Measurements from ENCODE around the gene IRX3. TPM values are rescaled to one million over a fixed set of nuclear protein-coding genes. Genes with fewer than 3 reads are reported as not detected.

Gene IRX3
- total RNA-seq, 4 donors from 2014 or later = not detected

DNA sequence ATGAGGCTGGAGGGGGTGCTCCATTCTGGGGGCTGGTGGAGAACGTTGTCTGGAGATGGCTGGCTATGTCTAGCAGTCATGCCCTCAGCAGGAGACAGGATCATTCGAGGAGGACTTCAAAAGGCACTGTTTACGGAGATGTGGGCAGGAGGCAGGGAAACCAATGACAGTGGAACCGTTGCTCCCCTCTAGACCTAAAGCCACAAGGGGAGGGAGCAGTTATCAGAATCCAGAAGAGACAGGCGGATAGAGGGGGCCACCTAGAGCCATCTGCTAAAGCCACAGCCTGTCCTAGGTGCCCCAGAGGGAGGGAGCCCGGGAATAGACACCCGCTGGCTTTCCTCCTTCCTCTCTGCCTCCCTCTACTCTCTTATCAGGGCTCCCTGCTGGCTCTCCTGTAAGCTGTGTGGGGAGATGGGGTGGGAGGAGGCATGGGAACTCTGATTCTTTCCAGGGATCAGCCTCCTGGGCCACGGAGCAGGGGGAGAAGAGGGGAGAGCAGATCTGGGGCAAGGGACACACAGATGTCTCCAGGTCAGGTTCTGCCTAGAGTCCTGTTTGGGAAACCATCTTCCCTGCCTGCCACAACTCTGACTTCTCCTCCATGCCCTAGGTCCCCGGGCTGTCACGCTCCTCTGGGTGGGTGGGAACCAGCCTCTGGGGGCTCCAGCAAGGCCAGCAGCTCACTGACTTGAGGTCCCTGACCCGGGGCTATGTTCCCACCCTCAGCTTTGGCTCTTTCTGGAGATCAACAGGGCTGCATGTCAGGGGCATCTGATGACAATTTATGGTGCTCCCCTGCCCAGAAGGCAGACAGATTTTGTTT, 42.3 kb downstream of the IRX3 start:
- no peak for TF ChIP-seq POLR2A (IDR thresholded peaks at IDR 0.05)
- TF ChIP-seq, protein P1, sequence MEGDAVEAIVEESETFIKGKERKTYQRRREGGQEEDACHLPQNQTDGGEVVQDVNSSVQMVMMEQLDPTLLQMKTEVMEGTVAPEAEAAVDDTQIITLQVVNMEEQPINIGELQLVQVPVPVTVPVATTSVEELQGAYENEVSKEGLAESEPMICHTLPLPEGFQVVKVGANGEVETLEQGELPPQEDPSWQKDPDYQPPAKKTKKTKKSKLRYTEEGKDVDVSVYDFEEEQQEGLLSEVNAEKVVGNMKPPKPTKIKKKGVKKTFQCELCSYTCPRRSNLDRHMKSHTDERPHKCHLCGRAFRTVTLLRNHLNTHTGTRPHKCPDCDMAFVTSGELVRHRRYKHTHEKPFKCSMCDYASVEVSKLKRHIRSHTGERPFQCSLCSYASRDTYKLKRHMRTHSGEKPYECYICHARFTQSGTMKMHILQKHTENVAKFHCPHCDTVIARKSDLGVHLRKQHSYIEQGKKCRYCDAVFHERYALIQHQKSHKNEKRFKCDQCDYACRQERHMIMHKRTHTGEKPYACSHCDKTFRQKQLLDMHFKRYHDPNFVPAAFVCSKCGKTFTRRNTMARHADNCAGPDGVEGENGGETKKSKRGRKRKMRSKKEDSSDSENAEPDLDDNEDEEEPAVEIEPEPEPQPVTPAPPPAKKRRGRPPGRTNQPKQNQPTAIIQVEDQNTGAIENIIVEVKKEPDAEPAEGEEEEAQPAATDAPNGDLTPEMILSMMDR (IDR thresholded peaks at IDR 0.05) = no peak
- no peaks in the 10 kb centered on the region for H3K9me3 ChIP-seq
- H3K4me1 ChIP-seq = no peaks in the 10 kb centered on the region
- H3K36me3 ChIP-seq = no peaks in the 10 kb centered on the region
- H3K27me3 ChIP-seq = no peaks in the 10 kb centered on the region
- peak in 1 of 3 donors; percentile 35 for DNase-seq
- no peak overlapping the region for H3K27ac ChIP-seq
- no peak overlapping the region for H3K4me3 ChIP-seq

DNA sequence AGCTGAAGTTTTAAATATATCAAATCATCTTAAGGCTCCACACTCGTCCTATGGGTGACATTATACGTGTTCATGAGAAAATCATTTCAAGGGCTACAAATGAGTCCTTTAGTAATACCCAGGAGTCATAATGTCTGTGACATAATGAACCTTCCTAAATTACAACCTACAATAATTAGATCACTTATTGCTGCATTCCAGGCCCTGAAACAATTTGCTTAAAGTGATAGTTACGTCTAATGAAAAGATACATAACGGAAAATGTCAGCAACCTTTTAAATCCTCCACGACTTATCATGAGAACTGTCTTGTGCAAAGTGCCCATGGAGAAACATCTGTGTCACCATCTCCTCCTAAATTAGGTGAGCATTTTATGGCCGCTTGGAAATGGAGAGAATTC, 43.4 kb downstream of the IRX3 start:
- no peaks in the 10 kb centered on the region for H3K36me3 ChIP-seq
- no peaks in the 10 kb centered on the region for H3K27me3 ChIP-seq
- TF ChIP-seq, protein P1 (IDR thresholded peaks at IDR 0.05) = no peak
- no peak for TF ChIP-seq POLR2A (IDR thresholded peaks at IDR 0.05)
- H3K27ac ChIP-seq = no peak overlapping the region
- no peak for DNase-seq
- H3K4me3 ChIP-seq = no peak overlapping the region
- H3K4me1 ChIP-seq = no peaks in the 10 kb centered on the region
- no peaks in the 10 kb centered on the region for H3K9me3 ChIP-seq

DNA sequence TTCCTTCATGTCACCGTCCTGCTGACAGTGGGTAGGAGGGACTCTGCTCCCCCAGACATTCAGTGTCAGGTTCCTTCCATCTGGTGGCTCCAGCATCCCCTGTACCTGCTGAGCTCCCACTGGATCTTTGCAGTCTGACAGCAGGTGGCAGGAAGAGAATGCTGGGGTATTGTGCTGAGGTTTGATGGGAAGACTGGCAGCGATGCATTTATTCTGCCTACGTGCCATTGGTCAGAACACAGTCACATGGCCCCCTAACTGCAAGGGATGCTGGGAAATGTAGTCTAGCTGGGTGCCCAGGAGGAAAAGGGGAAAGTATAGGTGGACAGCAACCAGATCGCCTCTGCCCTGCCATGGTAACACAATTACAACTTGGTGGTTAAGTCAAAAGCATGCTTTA, 44.4 kb downstream of the IRX3 start:
- Histone ChIP-seq H3K9me3 (no peaks in the 10 kb centered on the region), H3K27ac (no peak overlapping the region), H3K27me3 (no peaks in the 10 kb centered on the region), H3K4me3 (no peak overlapping the region), H3K36me3 (no peaks in the 10 kb centered on the region), H3K4me1 (no peaks in the 10 kb centered on the region)
- no peak for TF ChIP-seq POLR2A (IDR thresholded peaks at IDR 0.05)
- TF ChIP-seq, protein P1 (IDR thresholded peaks at IDR 0.05) = no peak
- DNase-seq = peak in 1 of 3 donors; percentile 21

DNA sequence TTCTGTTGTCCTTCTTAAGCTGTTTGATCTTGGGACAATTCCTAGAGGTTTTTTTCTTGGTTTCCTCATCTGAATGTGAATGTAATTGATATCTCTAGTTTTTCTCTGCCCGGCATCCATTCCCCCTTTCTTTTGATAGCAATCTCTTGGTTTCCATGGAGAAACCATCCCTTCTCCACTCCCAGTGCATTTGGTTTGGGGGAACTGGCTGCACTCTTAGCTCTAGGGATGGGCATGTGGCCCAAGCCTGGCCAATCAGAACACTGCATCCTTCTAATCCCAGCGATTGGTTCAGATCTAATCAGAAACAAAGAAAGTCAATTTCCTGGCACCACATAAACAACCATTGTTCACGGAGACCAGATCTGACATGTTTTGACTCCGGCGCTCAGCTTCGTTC, 45.1 kb downstream of the IRX3 start:
- Histone ChIP-seq H3K36me3 (no peaks in the 10 kb centered on the region), H3K9me3 (no peaks in the 10 kb centered on the region), H3K4me3 (no peak overlapping the region), H3K27me3 (no peaks in the 10 kb centered on the region), H3K27ac (no peak overlapping the region), H3K4me1 (no peaks in the 10 kb centered on the region)
- no peak for TF ChIP-seq POLR2A (IDR thresholded peaks at IDR 0.05)
- TF ChIP-seq, protein P1 (IDR thresholded peaks at IDR 0.05) = no peak
- peak in 1 of 3 donors; percentile 5 for DNase-seq

DNA sequence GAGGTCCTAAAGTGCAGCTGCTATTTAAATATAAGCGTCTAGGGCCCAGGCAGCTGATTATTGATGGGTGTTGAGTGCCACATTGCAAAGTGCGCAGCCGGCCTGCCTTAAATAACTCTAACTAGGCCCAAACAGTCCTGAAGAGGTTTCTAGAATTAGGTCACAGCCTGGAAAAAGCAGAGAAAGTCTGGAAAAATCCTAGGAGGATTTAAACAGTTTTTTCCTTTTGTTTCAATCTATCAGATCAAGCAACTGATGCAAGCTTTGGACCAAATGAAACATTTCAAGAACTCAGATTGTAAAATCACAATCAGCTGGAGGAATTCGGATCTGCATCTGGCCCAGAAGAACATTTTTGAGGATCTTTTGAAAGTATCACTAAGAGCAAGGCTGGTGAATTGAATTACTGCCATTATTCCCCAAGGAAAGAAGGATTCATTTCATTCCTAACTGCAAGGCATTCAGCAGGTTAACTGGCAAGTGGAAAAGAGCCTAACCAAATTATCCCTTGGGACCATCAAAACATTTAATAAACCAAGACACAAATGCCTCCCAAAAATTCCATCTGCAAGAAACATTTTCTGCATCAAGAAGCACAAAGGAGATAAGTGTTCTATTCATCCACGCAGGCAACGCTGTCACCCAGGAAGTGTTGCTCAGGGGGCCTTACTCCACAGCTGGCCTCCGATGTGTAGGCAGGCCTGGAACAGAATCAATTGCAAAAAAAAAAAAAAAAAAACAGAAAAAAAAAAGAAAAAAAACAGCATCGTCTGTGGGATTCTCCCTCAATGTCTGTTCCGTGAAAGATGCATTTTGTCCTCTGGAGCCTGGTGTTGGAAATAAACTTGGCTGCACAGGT, 46.1 kb downstream of the IRX3 start:
- H3K9me3 ChIP-seq = no peaks in the 10 kb centered on the region
- no peak overlapping the region for H3K4me3 ChIP-seq
- TF ChIP-seq, protein P1 (IDR thresholded peaks at IDR 0.05) = no peak
- TF ChIP-seq POLR2A (IDR thresholded peaks at IDR 0.05) = no peak
- H3K27me3 ChIP-seq = no peaks in the 10 kb centered on the region
- H3K27ac ChIP-seq = no peak overlapping the region
- no peaks in the 10 kb centered on the region for H3K4me1 ChIP-seq
- no peaks in the 10 kb centered on the region for H3K36me3 ChIP-seq
- DNase-seq = peak in 1 of 3 donors; percentile 27

Measured in Peyer's patch (tissue), 4 donors.